Keratinocyte (primary cell): Measurements from ENCODE around the gene PRRT3. TPM values are rescaled to one million over a fixed set of nuclear protein-coding genes. Genes with fewer than 3 reads are reported as not detected.
A peak's percentile ranks its signal among the peaks of the same experiment; 100 is the strongest.

Source experiments
- DNase-seq: peaks from one replicate; pipeline ENCODE4 v3.0.0-alpha.2; 2011; ENCODE audit warnings: low read depth, missing footprints, low spot score
- FAIRE-seq: peaks from 2 replicates; lab custom pipeline; 2011; peaks lifted over from hg19 to GRCh38; lab: Jason Lieb, UNC
- H2AFZ ChIP-seq: 2 replicates; pipeline ENCODE4 v1.6.0; 2012; ENCODE audit warnings: low read length, control low read depth, inconsistent platforms; ENCODE audit not compliant: control insufficient read depth
- H3K27ac ChIP-seq: 2 replicates; pipeline ENCODE4 v1.5.1; 2011; ENCODE audit warnings: low read length; ENCODE audit not compliant: control insufficient read depth, insufficient read depth
- H3K27me3 ChIP-seq: 3 replicates; pipeline ENCODE4 v1.6.0; 2011; ENCODE audit warnings: low read length; ENCODE audit not compliant: control insufficient read depth, insufficient read depth; ENCODE audit errors: extremely low read depth
- H3K36me3 ChIP-seq, 2 experiments: 2 replicates in 1 of 2; 3 replicates in 1 of 2; pipeline ENCODE4 v1.5.1; 2011; ENCODE audit warnings: low read length in 2 of 2, mild to moderate bottlenecking in 1 of 2; ENCODE audit not compliant: control insufficient read depth in 2 of 2, insufficient read depth in 2 of 2; ENCODE audit errors: extremely low read depth in 1 of 2
- H3K4me1 ChIP-seq: 3 replicates; pipeline ENCODE4 v1.5.1; 2011; ENCODE audit warnings: low read length; ENCODE audit not compliant: control insufficient read depth, insufficient read depth; ENCODE audit errors: extremely low read depth
- H3K4me2 ChIP-seq: 3 replicates; pipeline ENCODE4 v1.6.0; 2011; ENCODE audit warnings: low read depth, low read length; ENCODE audit not compliant: control insufficient read depth, insufficient read depth; ENCODE audit errors: extremely low read depth
- H3K4me3 ChIP-seq, 3 experiments: fragments of 200-600 bp in 1 of 3; sonication (generic) in 1 of 3; 2 replicates in 2 of 3; 3 replicates in 1 of 3; pipeline ENCODE4 v1.5.1; 2011 to 2016; ENCODE audit warnings: low read length in 3 of 3, mild to moderate bottlenecking in 3 of 3, control low read depth in 2 of 3, inconsistent platforms in 1 of 3, low read depth in 1 of 3, mixed read lengths in 1 of 3, mixed run types in 1 of 3, moderate library complexity in 1 of 3; ENCODE audit not compliant: control insufficient read depth in 2 of 3, insufficient read depth in 2 of 3; ENCODE audit errors: extremely low read depth in 1 of 3
- H3K79me2 ChIP-seq: 2 replicates; pipeline ENCODE4 v1.6.0; 2012; ENCODE audit warnings: low read length; ENCODE audit not compliant: control insufficient read depth, insufficient read depth
- H3K9ac ChIP-seq: 3 replicates; pipeline ENCODE4 v1.6.0; 2011; ENCODE audit warnings: low read length; ENCODE audit not compliant: control insufficient read depth, insufficient read depth; ENCODE audit errors: extremely low read depth
- H3K9me1 ChIP-seq: 3 replicates; pipeline ENCODE4 v1.6.0; 2011; ENCODE audit warnings: low read length; ENCODE audit not compliant: control insufficient read depth, insufficient read depth; ENCODE audit errors: extremely low read depth
- H3K9me3 ChIP-seq: 2 replicates; pipeline ENCODE4 v1.5.1; 2012; ENCODE audit warnings: low read depth, low read length; ENCODE audit not compliant: control insufficient read depth
- H4K20me1 ChIP-seq: 3 replicates; pipeline ENCODE4 v1.6.0; 2011; ENCODE audit warnings: low read length; ENCODE audit not compliant: control insufficient read depth, insufficient read depth; ENCODE audit errors: extremely low read depth
- EZH2 ChIP-seq: IDR thresholded peaks from one replicate; pipeline ENCODE4 v1.6.1; 2012; ENCODE audit warnings: inconsistent platforms, mild to moderate bottlenecking, low read length, moderate library complexity
- dilution Hi-C: fragments of 300-500 bp; cut with MboI; formaldehyde crosslinking; loops from one replicate; pipeline ENCODE4 v1.7.0; 2020; ENCODE audit warnings: low sequenced_read_pairs; ENCODE audit not compliant: extremely low pct_ligation_motif_present
- polyA plus RNA-seq, 5 experiments: library from polyadenylated mRNA; depleted of rRNA in 3 of 5; stranded (reverse) in 3 of 5; stranded (forward) in 1 of 5; unstranded in 1 of 5; fragments of >200 nt; gene quantifications; 1 replicate in 1 of 5; 2 replicates in 3 of 5; 3 replicates in 1 of 5; pipeline versions ENCODE4 v1.2.1 to v1.2.3, GENCODE V29; 2011 to 2012; ENCODE audit warnings: missing spikeins in 2 of 5, low read depth in 1 of 5, low replicate concordance in 1 of 5
- TF ChIP-seq, protein P1 (sequence below), 3 experiments: IDR thresholded peaks in 1 of 3; conservative IDR thresholded peaks in 1 of 3; optimal IDR thresholded peaks in 1 of 3; 2 replicates in 2 of 3; 3 replicates in 1 of 3; pipeline versions ENCODE3 to v1.5.1; 2011; ENCODE audit warnings: low read length in 3 of 3, mild to moderate bottlenecking in 3 of 3, moderate library complexity in 2 of 3, control low read depth in 1 of 3, inconsistent platforms in 1 of 3; ENCODE audit not compliant: insufficient read depth in 2 of 3; ENCODE audit errors: extremely low read depth in 1 of 3

The PRRT3 gene
- polyA plus RNA-seq, 1 donor (not counting 4 experiments of a cell fraction or from before 2014, with no cell fraction given) = 0.22 TPM

DNA sequence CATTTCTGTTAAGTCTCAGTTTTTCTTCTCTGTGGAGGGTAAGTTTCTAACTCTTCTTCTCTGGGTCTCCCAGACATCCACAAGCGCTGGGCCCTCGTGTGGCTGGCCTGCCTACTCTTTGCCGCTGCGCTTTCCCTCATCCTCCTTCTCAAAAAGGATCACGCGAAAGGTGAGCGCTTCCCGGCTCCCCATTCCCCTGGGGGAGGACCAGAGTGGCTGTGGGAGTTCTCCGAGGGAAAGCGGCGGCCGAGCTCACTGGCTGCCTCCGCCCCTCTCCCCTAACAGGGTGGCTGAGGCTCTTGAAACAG is 19.7 kb downstream of the PRRT3 start:
- H3K36me3 ChIP-seq = peaks cover 4 to 9% of the 10 kb centered on the region in 2 experiments
- H3K4me3 ChIP-seq = peak overlapping the region; percentile 78 to 91 (median 89)
- FAIRE-seq (no peak), DNase-seq (no peak)
- peak overlapping the region; percentile 85 for H3K9ac ChIP-seq
- H3K27me3 ChIP-seq = no peaks in the 10 kb centered on the region
- H3K79me2 ChIP-seq = peaks cover 4% of the 10 kb centered on the region
- H3K4me1 ChIP-seq = peaks cover 17% of the 10 kb centered on the region
- no peaks in the 10 kb centered on the region for H3K9me3 ChIP-seq
- no peaks in the 10 kb centered on the region for H4K20me1 ChIP-seq
- peak overlapping the region; percentile 77 for H3K4me2 ChIP-seq
- TF ChIP-seq, protein P1, sequence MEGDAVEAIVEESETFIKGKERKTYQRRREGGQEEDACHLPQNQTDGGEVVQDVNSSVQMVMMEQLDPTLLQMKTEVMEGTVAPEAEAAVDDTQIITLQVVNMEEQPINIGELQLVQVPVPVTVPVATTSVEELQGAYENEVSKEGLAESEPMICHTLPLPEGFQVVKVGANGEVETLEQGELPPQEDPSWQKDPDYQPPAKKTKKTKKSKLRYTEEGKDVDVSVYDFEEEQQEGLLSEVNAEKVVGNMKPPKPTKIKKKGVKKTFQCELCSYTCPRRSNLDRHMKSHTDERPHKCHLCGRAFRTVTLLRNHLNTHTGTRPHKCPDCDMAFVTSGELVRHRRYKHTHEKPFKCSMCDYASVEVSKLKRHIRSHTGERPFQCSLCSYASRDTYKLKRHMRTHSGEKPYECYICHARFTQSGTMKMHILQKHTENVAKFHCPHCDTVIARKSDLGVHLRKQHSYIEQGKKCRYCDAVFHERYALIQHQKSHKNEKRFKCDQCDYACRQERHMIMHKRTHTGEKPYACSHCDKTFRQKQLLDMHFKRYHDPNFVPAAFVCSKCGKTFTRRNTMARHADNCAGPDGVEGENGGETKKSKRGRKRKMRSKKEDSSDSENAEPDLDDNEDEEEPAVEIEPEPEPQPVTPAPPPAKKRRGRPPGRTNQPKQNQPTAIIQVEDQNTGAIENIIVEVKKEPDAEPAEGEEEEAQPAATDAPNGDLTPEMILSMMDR (optimal IDR thresholded peaks at IDR 0.05 in 1 of 3, IDR thresholded peaks at IDR 0.05 in 1 of 3, conservative IDR thresholded peaks at IDR 0.05 in 1 of 3; ENCODE audit: extremely low read depth in 1 of 3, insufficient read depth in 2 of 3, low read length in 3 of 3) = no peak
- no peak for TF ChIP-seq EZH2
- peak overlapping the region; percentile 52 for H3K27ac ChIP-seq
- H3K9me1 ChIP-seq = no peaks in the 10 kb centered on the region
- dilution Hi-C loops = no loop called here
- H2AFZ ChIP-seq = peak overlapping the region; percentile 66

DNA sequence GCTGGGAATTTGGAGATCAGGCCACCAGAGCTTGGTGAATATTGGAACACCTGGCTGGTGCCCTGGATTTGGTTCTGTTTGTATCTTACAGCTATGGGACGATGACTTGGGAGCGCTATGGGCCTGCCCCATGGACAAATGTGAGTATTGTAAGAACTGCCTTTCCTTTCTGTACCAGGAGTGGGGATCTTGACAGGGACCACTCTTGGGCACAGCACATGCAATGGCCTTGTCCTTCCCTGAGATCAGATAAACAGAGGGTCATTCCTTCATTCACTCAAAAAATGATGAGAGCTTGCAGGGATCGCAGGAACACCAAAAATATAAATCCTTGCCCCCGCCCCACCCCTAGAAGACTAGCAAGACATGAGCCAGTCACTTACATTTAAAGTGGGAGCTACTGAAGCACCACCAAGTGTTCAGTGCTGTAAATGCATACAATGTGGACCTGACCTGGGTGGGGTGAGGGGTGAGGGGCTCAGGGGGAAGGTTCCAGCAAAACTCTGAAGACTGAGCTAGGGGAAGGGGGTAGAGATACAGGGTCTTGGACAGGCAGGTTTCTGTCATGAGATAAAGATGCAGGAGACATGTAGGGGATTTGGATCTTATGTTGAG is 21.3 kb downstream of the PRRT3 start:
- DNase-seq (no peak), FAIRE-seq (no peak)
- no peaks in the 10 kb centered on the region for H4K20me1 ChIP-seq
- no peaks in the 10 kb centered on the region for H3K27me3 ChIP-seq
- no peak for TF ChIP-seq EZH2
- TF ChIP-seq, protein P1 (optimal IDR thresholded peaks at IDR 0.05 in 1 of 3, IDR thresholded peaks at IDR 0.05 in 1 of 3, conservative IDR thresholded peaks at IDR 0.05 in 1 of 3; ENCODE audit: extremely low read depth in 1 of 3, insufficient read depth in 2 of 3, low read length in 3 of 3) = peak in 1 of 3 experiments; percentile 40
- dilution Hi-C loops = no loop called here
- H3K4me3 ChIP-seq = no peak overlapping the region
- H2AFZ ChIP-seq = no peak overlapping the region
- no peaks in the 10 kb centered on the region for H3K9me1 ChIP-seq
- H3K9ac ChIP-seq = no peak overlapping the region
- H3K9me3 ChIP-seq = no peaks in the 10 kb centered on the region
- no peak overlapping the region for H3K4me2 ChIP-seq
- H3K4me1 ChIP-seq = peaks cover 17% of the 10 kb centered on the region
- H3K36me3 ChIP-seq = peaks cover 4 to 6% of the 10 kb centered on the region in 2 experiments
- H3K27ac ChIP-seq = no peak overlapping the region
- H3K79me2 ChIP-seq = peaks cover 4% of the 10 kb centered on the region
